G401.6 (cell line): ENCODE results near the gene CRISP1.
"Not testable (repeated sequence)": the region's sequence is repeated elsewhere in the genome, so short reads cannot be mapped to it uniquely, and the experiment has no call there.

Experiments
- FAIRE-seq: peaks from 2 replicates; lab custom pipeline; 2012; peaks lifted over from hg19 to GRCh38; lab: Jason Lieb, UNC

Gene CRISP1

DNA sequence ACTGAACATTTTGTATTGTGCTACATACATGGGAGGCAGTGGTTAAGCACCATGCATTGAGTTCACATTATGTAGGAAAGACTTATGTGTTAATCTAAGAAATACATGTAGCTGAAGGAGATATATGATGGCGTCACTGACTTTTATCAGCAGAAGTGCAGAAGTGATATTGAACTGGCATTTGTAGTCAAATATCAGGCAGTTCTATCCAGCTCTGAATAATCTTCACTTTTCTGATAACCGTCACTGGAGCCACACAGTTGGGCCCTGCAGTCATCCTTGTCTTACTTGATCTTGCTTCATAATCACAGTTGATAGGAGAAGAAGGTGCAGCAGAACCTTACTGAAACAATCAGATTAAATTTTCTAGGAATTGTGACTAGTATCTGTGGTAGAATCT lies 26.4 kb downstream of the CRISP1 start:
- no peak for FAIRE-seq

DNA sequence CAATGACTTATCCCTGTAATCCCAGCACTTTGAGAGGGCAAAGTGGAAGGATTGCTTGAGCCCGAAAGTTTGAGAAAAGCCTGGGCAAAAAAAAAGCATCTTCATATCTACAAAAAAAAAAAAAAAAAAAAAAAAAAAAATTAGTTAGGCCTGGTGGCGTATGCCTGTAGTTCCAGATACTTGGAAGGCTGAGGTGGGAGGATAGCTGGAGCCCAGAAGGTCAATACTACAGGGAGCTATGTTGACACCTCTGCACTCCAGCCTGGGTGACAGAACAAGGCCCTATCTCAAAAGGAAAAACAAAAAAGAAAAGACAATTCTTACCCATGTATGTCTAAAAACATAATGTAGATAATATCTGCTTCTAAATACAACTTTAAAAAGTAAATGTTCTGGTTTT lies 27.2 kb downstream of the CRISP1 start:
- FAIRE-seq: no peak

DNA sequence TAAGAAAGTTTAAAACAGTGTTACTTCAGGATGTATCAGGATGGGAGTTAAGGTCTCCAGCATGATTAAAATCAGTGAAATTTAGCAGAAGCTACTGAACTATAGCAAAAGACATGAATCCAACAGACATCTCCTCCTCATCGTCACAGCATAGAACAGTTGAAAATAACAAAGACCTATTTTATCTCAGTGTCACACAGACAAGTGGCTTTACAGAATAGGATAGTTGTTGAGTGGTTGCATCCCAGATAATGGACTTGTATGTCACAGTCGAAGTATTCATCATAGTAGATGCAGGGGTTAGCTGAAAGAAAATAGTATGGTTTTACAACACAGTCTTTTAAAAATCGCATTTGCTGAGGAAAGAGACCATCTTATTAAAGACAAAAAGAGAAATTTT lies 31.2 kb downstream of the CRISP1 start:
- no peak for FAIRE-seq

DNA sequence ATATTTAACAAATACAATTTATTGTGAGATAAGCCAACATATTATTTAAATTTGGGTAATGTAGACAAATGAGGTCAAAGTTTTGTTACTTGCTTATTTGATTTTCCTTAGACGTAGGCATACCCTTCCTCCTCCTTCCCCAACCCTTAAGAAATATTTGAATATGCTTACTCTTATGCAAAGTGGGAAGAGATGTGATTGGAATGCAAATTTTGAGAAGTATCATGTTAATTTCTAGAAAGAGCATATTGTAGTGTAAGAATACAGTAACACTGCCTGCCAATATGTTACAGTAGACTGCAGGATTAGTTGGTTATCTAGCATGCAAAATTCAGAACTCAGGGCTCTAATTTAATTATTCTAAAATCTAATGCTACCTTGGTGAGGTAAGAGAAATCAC lies 32.9 kb downstream of the CRISP1 start:
- no peak for FAIRE-seq

DNA sequence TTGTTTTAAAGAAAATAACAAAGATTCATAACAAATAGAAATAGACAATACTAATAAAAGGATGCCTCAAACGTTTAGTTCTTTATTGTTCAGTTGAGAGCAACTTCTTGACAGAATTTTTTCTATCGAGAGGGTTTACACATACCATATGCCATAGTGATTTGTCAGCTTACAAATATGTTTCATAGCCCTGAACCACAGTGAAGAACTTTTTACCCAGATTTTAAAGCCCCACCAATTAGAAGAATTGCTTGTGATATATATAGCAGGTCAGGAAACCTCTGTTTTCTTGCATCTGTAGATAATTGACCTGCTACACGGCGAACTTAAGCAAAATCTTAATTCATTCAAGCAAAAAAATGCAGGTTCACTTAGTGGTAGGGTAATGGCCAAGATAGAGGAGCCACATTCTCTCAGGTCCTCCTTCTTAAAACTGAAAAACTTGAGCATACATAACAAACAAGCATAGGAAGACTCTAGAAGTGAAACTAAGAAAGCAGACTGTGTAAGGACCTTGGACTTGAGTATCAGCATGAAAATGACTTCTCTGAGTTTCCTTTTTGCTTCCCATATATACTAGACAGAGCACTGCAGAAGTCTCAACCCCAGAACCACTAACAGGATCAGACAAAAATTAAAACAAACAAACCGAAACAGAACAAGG lies 39.5 kb downstream of the CRISP1 start:
- FAIRE-seq: no peak

- FAIRE-seq: no peak
Observed at GRCh38 chr6:49815166-49815565, 51.2 kb downstream of the CRISP1 start.

DNA sequence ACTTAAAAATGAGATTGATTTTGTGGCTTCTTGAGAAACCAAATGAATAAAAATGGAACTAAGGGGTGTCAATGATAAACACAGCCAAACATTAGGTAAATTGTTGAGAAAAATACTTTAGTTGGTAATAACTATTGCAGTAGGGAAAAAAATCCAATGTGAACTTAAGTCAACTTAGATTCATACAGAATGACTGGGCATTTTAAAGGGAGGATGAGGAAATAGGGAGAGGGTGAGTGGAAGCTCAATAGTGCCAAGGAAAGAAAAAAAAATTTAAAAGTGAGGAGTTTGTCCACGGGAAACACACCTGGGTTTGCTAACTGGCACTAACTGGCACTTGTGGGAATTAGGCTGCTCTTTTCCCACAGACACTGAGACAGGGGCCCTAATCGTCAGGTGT lies 53.1 kb downstream of the CRISP1 start:
- no peak for FAIRE-seq

GRCh38 chr6:49806145-49806544 lies 60.2 kb downstream of the CRISP1 start:
- FAIRE-seq: no peak

- no peak for FAIRE-seq
Observed at GRCh38 chr6:49805246-49805645, 61.1 kb downstream of the CRISP1 start.

- no peak for FAIRE-seq
Observed at GRCh38 chr6:49801525-49801924, 64.8 kb downstream of the CRISP1 start.

- FAIRE-seq: no peak
Observed at GRCh38 chr6:49799090-49799489, 67.2 kb downstream of the CRISP1 start.

DNA sequence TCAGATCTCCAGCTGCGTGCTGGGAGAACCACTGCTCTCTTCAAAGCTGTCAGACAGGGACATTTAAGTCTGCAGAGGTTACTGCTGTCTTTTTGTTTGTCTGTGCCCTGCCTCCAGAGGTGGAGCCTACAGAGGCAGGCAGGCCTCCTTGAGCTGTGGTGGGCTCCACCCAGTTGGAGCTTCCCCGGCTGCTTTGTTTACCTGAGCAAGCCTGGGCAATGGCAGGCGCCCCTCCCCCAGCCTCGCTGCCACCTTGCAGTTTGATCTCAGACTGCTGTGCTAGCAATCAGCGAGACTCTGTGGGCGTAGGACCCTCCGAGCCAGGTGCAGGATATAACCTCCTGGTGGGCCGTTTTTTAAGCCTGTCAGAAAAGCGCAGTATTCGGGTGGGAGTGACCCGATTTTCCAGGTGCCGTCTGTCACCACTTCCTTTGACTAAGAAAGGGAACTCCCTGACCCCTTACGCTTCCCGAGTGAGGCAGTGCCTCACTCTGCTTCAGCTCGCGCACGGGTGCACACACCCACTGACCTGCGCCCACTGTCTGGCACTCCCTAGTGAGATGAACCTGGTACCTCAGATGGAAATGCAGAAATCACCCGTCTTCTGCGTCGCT lies 69.4 kb downstream of the CRISP1 start:
- not testable (repeated sequence) for FAIRE-seq

- no peak for FAIRE-seq
Observed at GRCh38 chr6:49790341-49790740, 76.0 kb downstream of the CRISP1 start.

DNA sequence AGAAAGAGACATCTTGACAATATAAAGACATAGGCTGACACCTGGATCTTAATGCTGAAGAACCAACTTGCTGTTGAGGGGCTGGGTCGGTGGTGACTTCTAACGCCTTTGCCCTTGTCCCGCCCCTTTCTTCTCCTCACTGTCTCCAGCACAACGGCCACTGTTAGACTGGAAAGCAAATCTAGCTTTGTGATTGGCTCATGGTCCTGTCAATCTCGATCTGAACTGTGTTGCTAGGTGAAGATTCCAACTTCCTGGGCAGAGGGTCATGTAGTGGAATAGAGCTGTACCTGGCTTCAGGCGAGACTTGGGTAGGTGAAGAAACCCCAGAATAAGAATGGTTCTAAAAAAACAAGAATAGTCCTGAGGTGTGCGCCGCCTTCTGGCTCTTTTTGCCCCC lies 79.2 kb downstream of the CRISP1 start, which contains the start of gene PGK2:
PGK2 (minus strand) TSS at position 110 of the 400 bp plus-strand sequence; CDS start at position 12, 98 bp downstream.
- FAIRE-seq: no peak

GRCh38 chr6:49784272-49784671 lies 82.1 kb downstream of the CRISP1 start:
- no peak for FAIRE-seq
